GM21381 (cell line): Measurements from ENCODE around the gene C3orf18.

Experiments used
- ATAC-seq: cut with Tn5 transposase; IDR thresholded peaks from one replicate; pipeline ENCODE4 v1.9.1; 2021; ENCODE audit warnings: mild to moderate bottlenecking, moderate library complexity; ENCODE audit not compliant: unreplicated experiment

Gene C3orf18

GRCh38 chr3:50581459-50581842 lies 13.9 kb upstream of the C3orf18 start:
- ATAC-seq: no peak

- no peak for ATAC-seq
Observed at GRCh38 chr3:50580683-50581458, 13.3 kb upstream of the C3orf18 start.

DNA sequence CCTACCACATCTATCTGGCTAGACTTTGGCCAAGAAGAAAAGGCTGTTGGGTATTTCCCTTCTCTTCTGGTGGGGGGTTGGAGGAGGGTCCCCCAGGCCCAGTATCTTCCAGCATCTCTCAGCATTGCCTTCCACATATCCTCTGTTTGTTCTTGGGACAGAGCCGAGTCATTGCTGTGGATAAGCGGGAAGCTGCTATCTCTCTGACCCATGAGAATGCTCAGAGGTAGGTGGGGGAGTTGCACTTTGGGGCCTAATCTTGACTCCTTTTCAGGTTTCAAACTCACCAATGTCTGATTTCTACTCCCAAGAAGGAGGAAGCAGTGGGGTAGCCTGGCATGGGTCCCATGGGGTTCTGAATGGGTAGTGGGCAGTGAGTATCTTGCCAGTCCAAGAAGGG lies 9.8 kb upstream of the C3orf18 start:
- ATAC-seq: no peak

DNA sequence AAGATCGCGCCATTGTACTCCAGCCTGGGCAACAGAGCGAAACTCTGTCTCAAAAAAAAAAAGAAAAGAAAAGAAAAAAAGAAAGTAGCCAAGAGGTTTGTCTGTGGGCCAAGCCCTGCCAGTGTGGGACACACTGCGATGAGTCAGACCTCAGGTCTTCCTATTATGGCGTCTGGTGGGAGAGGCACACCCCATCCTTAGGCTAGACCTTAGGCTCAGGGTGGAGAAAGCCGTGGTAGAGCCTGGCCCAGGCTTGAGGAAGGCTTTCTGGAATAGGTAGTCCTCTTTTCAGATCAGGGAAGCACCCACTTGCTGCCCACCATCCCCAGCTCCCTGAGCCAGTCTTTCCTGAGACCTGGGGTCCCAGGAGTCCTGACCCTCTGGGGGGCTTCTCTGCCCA lies 7.8 kb upstream of the C3orf18 start:
- ATAC-seq: no peak

DNA sequence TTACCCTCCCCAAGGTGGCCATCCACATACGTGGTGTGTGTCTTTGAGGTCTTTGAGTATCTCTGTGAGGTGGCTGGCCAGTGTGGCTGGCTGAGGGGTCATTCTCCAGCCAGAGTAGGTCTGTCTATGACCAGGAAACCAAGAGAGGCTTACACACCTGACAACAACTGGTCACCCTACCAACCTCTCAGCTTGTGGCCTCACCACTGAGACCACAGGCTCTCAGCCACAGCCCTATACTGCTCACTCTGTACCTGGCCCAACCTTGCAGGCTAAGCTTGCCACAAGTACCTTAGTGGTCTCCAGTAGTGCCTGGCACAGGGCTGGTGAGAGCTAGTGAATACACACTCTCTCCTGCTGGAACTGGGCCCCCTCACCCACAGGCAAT lies 6.9 kb upstream of the C3orf18 start:
- ATAC-seq: no peak

- ATAC-seq: no peak
Observed at GRCh38 chr3:50573566-50574443, 6.3 kb upstream of the C3orf18 start.

- ATAC-seq: no peak
Observed at GRCh38 chr3:50572801-50573371, 5.3 kb upstream of the C3orf18 start.

DNA sequence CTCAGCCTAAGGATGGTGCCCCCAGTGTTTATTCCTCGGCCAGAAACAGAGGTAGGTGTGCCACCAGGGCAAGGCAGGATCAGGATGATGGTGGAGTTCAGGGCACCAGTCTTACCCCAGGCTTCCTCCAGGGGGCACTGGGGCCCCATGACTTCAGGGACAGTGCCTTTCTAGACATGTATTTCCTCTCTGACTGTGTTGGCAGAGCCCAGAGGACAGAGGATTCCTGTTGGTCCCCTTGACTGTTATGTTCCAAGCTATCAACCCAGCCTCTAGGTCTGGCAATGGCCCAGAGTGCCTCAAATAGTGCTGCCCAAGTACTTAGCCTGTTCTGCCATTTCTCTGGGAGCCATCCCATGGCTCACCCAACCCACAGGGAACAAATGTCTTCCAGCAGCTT lies 4.6 kb upstream of the C3orf18 start:
- ATAC-seq: no peak

- ATAC-seq: no peak
Observed at GRCh38 chr3:50571486-50571885, 3.9 kb upstream of the C3orf18 start.

DNA sequence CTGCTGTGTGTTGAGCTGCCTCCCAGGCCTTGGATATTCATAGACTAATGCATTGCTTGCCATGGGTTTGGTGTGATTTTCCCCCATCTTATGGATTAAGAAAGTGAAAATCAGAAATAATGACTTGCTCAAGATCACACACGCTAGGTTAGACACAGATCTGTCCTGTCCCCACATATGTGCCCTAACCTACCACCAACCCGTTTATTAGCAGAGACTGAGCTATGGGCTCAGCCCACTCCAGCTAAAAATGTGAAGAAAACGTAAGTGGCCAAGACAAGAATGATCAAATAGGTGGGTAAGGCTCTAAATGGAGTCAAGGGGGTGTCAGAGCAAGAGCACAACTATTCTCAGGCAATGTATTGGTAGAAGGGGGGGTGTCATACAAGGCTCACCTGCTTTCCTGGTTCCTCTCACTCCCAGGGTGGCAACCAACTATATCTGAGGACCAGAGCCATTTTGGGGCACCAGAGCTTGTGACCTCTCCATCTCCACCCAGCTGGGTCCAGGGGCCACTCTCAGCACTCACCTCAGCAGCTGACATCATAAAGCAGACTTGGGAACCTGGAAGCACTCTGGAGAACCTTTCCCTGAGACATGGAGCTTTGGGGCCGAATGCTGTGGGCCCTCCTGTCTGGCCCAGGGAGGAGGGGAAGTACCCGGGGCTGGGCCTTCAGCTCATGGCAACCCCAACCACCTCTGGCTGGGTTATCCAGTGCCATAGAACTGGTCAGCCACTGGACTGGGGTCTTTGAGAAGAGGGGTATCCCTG lies 3.1 kb upstream of the C3orf18 start:
- no peak for ATAC-seq

DNA sequence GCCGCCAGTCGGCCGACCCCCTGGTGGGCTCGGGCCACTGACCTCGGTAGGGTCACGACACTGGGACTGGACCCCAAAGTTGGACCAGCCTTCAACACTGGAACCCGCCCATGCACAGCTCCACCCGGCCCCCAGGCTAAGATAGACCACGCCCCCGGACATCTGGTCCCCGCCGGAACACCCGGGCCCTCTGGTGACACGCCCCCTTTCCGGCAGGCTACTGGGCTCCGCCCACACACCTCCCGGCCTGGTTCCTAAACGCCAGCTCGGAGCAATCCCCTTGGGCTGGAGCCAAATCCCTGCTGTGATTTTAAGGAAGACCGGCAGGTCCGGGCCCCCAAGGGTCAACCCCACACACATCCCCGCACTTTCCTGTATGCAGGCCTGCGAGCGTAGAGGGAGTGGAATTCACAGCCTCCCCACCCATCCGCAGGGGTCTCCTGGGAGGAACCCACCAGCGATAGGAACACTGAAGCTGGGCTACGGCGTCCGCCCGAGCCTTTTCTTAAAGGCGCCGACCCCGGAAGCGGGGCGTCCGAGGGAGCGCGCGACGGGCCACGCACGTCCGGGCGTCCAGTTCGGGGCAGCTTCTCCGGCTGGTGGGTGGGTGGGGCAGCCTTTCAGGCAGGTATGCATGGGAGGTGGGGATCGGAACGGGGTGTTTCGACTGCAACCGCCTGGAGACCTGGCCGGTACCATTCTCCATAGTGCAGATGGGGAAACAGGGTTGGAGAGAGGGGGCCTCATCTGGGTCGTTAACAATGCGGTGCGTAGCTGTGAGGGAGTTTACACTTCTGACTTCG lies 1.6 kb upstream of the C3orf18 start, which contains the start of gene HEMK1:
Gene HEMK1, plus strand, starts transcription at position 576 of the 803 bp plus-strand sequence. CDS start 1,583 bp downstream, outside the sequence.
- peak; percentile 60 for ATAC-seq

GRCh38 chr3:50567011-50567385 lies 549 bp downstream of the C3orf18 start:
- no peak for ATAC-seq

DNA sequence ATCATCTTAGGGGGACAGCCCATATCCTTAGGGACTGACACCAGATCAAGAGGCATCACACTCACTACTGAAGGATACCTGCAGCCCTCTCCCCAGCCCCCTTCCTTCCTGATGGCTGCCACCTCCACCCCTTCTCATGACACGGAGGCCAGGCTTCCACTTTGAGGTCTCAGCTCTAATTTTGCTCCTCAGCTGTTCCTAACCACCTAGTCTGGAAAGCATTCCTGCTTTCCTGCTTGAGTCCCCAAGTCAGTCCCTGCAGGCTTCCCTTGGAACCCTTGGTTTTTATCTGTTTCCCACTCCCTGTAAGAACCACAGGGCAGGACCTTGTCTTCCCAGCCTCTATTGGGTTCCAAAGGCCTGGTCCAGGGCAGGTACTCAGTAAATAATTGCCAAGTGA lies 3.2 kb downstream of the C3orf18 start:
- no peak for ATAC-seq

GRCh38 chr3:50563867-50564266 lies 3.7 kb downstream of the C3orf18 start:
- ATAC-seq: no peak

GRCh38 chr3:50562861-50563260 lies 4.7 kb downstream of the C3orf18 start:
- no peak for ATAC-seq

GRCh38 chr3:50559702-50560101 lies 7.8 kb downstream of the C3orf18 start:
- no peak for ATAC-seq

DNA sequence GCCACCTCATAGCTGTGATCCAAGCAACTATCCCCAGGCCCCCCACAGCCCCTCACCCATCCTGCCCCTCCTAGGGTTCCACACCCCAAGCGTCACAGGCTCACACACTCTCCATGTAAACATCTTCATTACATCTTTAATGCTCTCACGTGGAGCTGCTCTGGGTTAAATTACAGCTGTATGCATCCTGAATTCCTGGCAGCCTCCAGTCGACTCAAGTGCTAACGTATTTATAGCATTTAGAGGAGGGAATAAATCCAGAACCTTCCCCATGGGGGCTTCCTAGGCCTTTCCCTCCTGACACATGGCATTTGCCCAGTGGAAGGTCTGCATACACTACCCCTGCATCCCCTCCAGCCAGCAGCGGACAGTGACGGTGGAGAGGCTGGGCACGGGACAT lies 9.6 kb downstream of the C3orf18 start:
- no peak for ATAC-seq

- ATAC-seq: no peak
Observed at GRCh38 chr3:50557106-50557505, 10.4 kb downstream of the C3orf18 start.

DNA sequence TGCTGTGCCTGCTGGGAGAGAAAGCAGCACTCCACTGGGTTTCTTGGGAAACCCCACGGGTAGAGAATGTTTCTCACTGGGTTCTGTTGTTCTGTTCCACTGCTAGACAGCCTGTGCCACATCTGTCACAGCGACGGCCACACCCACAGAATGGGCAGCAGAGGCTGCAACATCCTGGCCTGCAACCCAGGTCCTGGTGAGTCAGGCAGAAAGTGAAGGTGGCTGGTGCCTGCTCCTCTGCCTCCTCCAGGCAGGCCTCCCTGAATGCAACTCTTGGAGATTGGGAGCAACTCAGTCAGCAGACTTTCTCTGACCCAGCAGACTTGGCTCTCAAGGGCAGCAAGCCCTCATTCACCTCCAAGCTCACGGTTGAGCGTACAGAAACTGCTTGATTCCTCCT lies 13.0 kb downstream of the C3orf18 start:
- no peak for ATAC-seq

GRCh38 chr3:50552598-50552997 lies 14.9 kb downstream of the C3orf18 start:
- ATAC-seq: no peak
